ENCODE results near the gene COL4A2.
A peak's percentile ranks its signal among the peaks of the same experiment; 100 is the strongest.

COL4A2 gene

DNA sequence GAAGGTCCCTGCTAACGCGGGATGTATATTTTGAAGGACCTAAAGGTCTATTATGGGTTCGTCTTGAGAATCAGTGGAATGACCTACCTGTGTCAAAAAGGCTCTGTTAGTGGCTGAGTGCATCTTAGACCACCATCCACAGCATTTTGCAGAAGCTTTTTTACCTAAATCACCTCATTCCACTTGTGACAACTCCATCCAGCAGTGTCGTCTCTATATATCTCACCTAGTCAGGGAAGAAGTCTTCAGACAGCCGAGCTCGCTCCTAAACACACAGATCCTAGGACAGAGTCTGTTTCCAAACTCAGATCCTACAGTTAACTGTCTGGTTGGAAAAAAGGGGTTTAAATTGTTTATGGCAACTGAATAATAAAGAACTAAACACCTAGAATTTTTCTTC, 33.8 kb upstream of the COL4A2 start:
- Histone ChIP-seq H3K4me3 (ENCODE audit: low read depth in 1 of 2, low read length in 2 of 2) (no peak overlapping the region), H3K4me1 (ENCODE audit: control insufficient read depth in 1 of 2, insufficient read depth in 2 of 2, low read length in 2 of 2) (peaks cover 5 to 63% of the 10 kb centered on the region in 2 donors), H3K27ac (ENCODE audit: low read length) (no peak overlapping the region), H3K27me3 (ENCODE audit: low read depth, low read length) (no peaks in the 10 kb centered on the region), H3K36me3 (ENCODE audit: control insufficient read depth in 1 of 2, insufficient read depth in 2 of 2, low read length in 2 of 2) (peaks cover 0 to 8% of the 10 kb centered on the region in 2 donors), H3K9me3 (ENCODE audit: control insufficient read depth in 1 of 2, low read length in 2 of 2) (no peaks in the 10 kb centered on the region)

DNA sequence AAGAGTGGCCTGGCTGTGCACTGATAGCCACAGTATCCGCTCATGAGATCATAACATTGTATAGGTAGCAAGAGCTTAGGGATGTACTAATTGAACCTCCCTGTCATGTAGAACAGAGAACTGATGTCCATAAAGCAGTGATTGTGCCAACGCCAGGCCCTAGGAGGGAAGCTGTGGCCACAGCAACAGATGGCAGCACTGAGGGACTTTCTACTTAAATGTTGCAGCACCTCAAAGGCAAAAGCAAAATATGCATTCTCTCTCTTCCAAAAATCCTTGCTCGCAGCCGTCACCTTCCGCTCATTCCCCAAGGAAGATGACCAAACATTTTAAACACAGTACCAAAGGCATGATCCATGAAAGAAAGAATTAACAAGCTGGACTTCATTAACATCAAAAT, 32.4 kb upstream of the COL4A2 start:
- no peaks in the 10 kb centered on the region for H3K9me3 ChIP-seq (ENCODE audit: control insufficient read depth in 1 of 2, low read length in 2 of 2)
- peaks cover 5 to 54% of the 10 kb centered on the region in 2 donors for H3K4me1 ChIP-seq (ENCODE audit: control insufficient read depth in 1 of 2, insufficient read depth in 2 of 2, low read length in 2 of 2)
- H3K4me3 ChIP-seq (ENCODE audit: low read depth in 1 of 2, low read length in 2 of 2): no peak overlapping the region
- H3K27me3 ChIP-seq (ENCODE audit: low read depth, low read length): no peaks in the 10 kb centered on the region
- no peak overlapping the region for H3K27ac ChIP-seq (ENCODE audit: low read length)
- H3K36me3 ChIP-seq (ENCODE audit: control insufficient read depth in 1 of 2, insufficient read depth in 2 of 2, low read length in 2 of 2): peaks cover 0 to 8% of the 10 kb centered on the region in 2 donors

- Histone ChIP-seq H3K27ac (ENCODE audit: low read length) (no peak overlapping the region), H3K4me3 (ENCODE audit: low read depth in 1 of 2, low read length in 2 of 2) (no peak overlapping the region), H3K27me3 (ENCODE audit: low read depth, low read length) (no peaks in the 10 kb centered on the region), H3K9me3 (ENCODE audit: control insufficient read depth in 1 of 2, low read length in 2 of 2) (no peaks in the 10 kb centered on the region), H3K4me1 (ENCODE audit: control insufficient read depth in 1 of 2, insufficient read depth in 2 of 2, low read length in 2 of 2) (peaks cover 5 to 58% of the 10 kb centered on the region in 2 donors), H3K36me3 (ENCODE audit: control insufficient read depth in 1 of 2, insufficient read depth in 2 of 2, low read length in 2 of 2) (peaks cover 0 to 8% of the 10 kb centered on the region in 2 donors)
Observed at GRCh38 chr13:110275931-110276552, 31.0 kb upstream of the COL4A2 start.

GRCh38 chr13:110276553-110276950, 30.5 kb upstream of the COL4A2 start:
- peaks cover 5 to 55% of the 10 kb centered on the region in 2 donors for H3K4me1 ChIP-seq (ENCODE audit: control insufficient read depth in 1 of 2, insufficient read depth in 2 of 2, low read length in 2 of 2)
- H3K36me3 ChIP-seq (ENCODE audit: control insufficient read depth in 1 of 2, insufficient read depth in 2 of 2, low read length in 2 of 2): peaks cover 0 to 8% of the 10 kb centered on the region in 2 donors
- H3K27me3 ChIP-seq (ENCODE audit: low read depth, low read length): no peaks in the 10 kb centered on the region
- H3K9me3 ChIP-seq (ENCODE audit: control insufficient read depth in 1 of 2, low read length in 2 of 2): no peaks in the 10 kb centered on the region
- no peak overlapping the region for H3K4me3 ChIP-seq (ENCODE audit: low read depth in 1 of 2, low read length in 2 of 2)
- H3K27ac ChIP-seq (ENCODE audit: low read length): no peak overlapping the region

DNA sequence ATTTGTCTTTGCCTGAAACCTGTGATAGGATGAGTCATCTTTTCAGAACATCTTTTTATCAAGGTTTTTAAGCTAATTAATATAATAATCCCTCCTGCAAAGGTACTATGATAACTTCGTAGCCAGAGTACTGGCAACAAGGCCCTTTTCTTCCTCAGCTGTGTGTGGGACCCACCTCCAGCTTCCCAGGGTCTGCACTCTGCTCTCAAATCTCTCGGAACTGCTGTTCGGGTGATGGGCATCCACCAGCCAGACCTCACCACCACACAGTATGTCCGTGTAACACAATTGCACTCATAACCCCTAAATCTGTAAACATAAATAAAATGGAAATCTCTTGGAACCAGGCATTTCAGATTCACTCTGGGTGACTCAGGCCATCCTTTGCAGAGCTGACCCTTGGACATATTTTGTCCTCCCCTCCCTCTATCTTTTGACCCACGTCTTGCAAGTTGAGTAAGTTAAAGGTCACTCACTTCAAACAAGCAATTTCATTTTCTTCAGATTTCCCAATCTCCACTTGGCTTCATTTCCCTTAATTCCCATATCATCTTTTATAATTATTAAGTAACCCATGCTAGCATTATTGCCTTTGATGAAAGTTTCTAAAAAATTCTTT, 29.6 kb upstream of the COL4A2 start:
- Histone ChIP-seq H3K4me3 (ENCODE audit: low read depth in 1 of 2, low read length in 2 of 2) (no peak overlapping the region), H3K27me3 (ENCODE audit: low read depth, low read length) (no peaks in the 10 kb centered on the region), H3K36me3 (ENCODE audit: control insufficient read depth in 1 of 2, insufficient read depth in 2 of 2, low read length in 2 of 2) (peaks cover 0 to 8% of the 10 kb centered on the region in 2 donors), H3K27ac (ENCODE audit: low read length) (peak overlapping the region; percentile 27), H3K4me1 (ENCODE audit: control insufficient read depth in 1 of 2, insufficient read depth in 2 of 2, low read length in 2 of 2) (peaks cover 5 to 60% of the 10 kb centered on the region in 2 donors), H3K9me3 (ENCODE audit: control insufficient read depth in 1 of 2, low read length in 2 of 2) (no peaks in the 10 kb centered on the region)

- no peaks in the 10 kb centered on the region for H3K9me3 ChIP-seq (ENCODE audit: control insufficient read depth in 1 of 2, low read length in 2 of 2)
- peaks cover 5 to 64% of the 10 kb centered on the region in 2 donors for H3K4me1 ChIP-seq (ENCODE audit: control insufficient read depth in 1 of 2, insufficient read depth in 2 of 2, low read length in 2 of 2)
- H3K36me3 ChIP-seq (ENCODE audit: control insufficient read depth in 1 of 2, insufficient read depth in 2 of 2, low read length in 2 of 2): no peaks in the 10 kb centered on the region
- H3K27me3 ChIP-seq (ENCODE audit: low read depth, low read length): no peaks in the 10 kb centered on the region
- H3K27ac ChIP-seq (ENCODE audit: low read length): no peak overlapping the region
- H3K4me3 ChIP-seq (ENCODE audit: low read depth in 1 of 2, low read length in 2 of 2): no peak overlapping the region
Observed at GRCh38 chr13:110278859-110279258, 28.2 kb upstream of the COL4A2 start.

DNA sequence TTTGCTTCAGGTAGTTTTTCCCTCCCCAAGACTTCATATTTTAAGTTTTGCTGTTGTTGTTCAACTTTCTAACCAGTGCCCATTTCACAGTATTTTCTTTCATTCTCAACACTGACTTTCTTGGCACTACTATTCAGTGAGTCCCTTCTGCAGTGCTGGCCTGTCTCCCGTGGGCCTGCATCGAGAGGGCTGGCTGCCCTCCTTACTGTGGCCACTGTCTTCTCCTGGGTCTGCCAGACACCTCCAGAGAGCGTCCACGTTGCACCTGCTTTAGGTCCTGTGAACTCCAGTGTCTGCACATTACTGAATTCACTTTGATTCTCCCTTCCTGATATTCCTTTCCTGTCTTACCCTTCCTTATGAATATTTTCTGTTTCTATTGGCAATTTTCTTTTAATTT, 27.4 kb upstream of the COL4A2 start:
- peak overlapping the region; percentile 17 for H3K27ac ChIP-seq (ENCODE audit: low read length)
- peaks cover 5 to 63% of the 10 kb centered on the region in 2 donors for H3K4me1 ChIP-seq (ENCODE audit: control insufficient read depth in 1 of 2, insufficient read depth in 2 of 2, low read length in 2 of 2)
- H3K9me3 ChIP-seq (ENCODE audit: control insufficient read depth in 1 of 2, low read length in 2 of 2): no peaks in the 10 kb centered on the region
- no peaks in the 10 kb centered on the region for H3K36me3 ChIP-seq (ENCODE audit: control insufficient read depth in 1 of 2, insufficient read depth in 2 of 2, low read length in 2 of 2)
- no peak overlapping the region for H3K4me3 ChIP-seq (ENCODE audit: low read depth in 1 of 2, low read length in 2 of 2)
- no peaks in the 10 kb centered on the region for H3K27me3 ChIP-seq (ENCODE audit: low read depth, low read length)

GRCh38 chr13:110280231-110280813, 26.8 kb upstream of the COL4A2 start:
- no peaks in the 10 kb centered on the region for H3K36me3 ChIP-seq (ENCODE audit: control insufficient read depth in 1 of 2, insufficient read depth in 2 of 2, low read length in 2 of 2)
- no peaks in the 10 kb centered on the region for H3K9me3 ChIP-seq (ENCODE audit: control insufficient read depth in 1 of 2, low read length in 2 of 2)
- peak overlapping the region; percentile 17 for H3K27ac ChIP-seq (ENCODE audit: low read length)
- H3K4me3 ChIP-seq (ENCODE audit: low read depth in 1 of 2, low read length in 2 of 2): no peak overlapping the region
- H3K4me1 ChIP-seq (ENCODE audit: control insufficient read depth in 1 of 2, insufficient read depth in 2 of 2, low read length in 2 of 2): peaks cover 5 to 59% of the 10 kb centered on the region in 2 donors
- no peaks in the 10 kb centered on the region for H3K27me3 ChIP-seq (ENCODE audit: low read depth, low read length)

DNA sequence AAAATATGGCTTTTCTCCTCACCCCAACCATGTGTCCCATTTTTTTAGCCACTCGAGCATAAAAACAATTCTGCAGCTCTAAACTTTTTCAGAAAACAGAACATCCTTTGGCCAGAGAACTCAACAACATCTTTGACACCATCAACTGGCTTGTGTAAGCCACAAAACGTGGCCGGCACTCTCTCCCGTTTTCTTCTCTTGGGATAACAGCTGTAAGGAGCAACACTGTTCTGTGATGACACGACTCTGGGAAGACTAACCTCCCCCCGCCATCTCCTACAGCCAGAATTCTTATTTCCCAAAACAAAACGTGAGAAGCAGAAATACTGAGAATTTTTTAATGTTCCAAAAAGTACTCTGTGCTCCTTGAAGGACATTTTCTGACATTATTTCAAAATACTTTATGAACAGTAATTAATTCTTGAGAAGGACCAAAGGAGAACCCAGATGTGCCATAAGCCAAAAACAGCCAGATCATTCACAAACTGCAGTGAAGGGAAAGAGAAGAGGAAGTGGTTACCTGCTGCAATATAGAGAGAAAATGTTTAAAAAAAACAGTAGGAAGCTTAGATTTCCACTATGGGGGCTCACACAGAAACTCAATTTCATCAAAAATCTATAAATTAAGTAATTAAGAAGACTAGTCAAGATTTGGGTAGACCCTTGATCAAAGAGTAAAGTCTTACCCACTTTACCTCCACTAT, 25.9 kb upstream of the COL4A2 start:
- Histone ChIP-seq H3K27ac (ENCODE audit: low read length) (peak overlapping the region; percentile 17), H3K27me3 (ENCODE audit: low read depth, low read length) (no peaks in the 10 kb centered on the region), H3K4me3 (ENCODE audit: low read depth in 1 of 2, low read length in 2 of 2) (no peak overlapping the region), H3K4me1 (ENCODE audit: control insufficient read depth in 1 of 2, insufficient read depth in 2 of 2, low read length in 2 of 2) (peaks cover 5 to 60% of the 10 kb centered on the region in 2 donors), H3K36me3 (ENCODE audit: control insufficient read depth in 1 of 2, insufficient read depth in 2 of 2, low read length in 2 of 2) (no peaks in the 10 kb centered on the region), H3K9me3 (ENCODE audit: control insufficient read depth in 1 of 2, low read length in 2 of 2) (no peaks in the 10 kb centered on the region)

DNA sequence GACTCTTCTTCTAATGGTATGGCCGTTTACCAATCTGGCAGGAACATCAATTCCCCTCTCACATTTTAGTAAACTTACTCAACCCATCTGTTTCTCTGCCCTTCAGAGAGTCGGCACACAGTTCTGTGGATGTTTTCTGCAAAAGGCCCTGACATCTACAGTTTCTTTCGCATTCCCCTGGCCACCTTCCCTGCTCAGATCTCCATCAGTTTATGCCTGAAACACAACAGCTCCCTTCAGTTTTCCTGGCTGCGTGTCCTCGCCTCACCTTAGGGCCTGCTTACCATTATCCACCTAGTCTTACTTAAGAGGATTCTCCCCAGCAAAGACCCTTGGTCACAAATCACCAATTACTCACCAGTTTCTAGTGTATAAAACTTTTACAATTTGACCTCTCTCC, 25.3 kb upstream of the COL4A2 start:
- Histone ChIP-seq H3K27me3 (ENCODE audit: low read depth, low read length) (no peaks in the 10 kb centered on the region), H3K9me3 (ENCODE audit: control insufficient read depth in 1 of 2, low read length in 2 of 2) (no peaks in the 10 kb centered on the region), H3K27ac (ENCODE audit: low read length) (peak overlapping the region; percentile 9), H3K4me3 (ENCODE audit: low read depth in 1 of 2, low read length in 2 of 2) (no peak overlapping the region), H3K4me1 (ENCODE audit: control insufficient read depth in 1 of 2, insufficient read depth in 2 of 2, low read length in 2 of 2) (peaks cover 8 to 60% of the 10 kb centered on the region in 2 donors), H3K36me3 (ENCODE audit: control insufficient read depth in 1 of 2, insufficient read depth in 2 of 2, low read length in 2 of 2) (no peaks in the 10 kb centered on the region)

DNA sequence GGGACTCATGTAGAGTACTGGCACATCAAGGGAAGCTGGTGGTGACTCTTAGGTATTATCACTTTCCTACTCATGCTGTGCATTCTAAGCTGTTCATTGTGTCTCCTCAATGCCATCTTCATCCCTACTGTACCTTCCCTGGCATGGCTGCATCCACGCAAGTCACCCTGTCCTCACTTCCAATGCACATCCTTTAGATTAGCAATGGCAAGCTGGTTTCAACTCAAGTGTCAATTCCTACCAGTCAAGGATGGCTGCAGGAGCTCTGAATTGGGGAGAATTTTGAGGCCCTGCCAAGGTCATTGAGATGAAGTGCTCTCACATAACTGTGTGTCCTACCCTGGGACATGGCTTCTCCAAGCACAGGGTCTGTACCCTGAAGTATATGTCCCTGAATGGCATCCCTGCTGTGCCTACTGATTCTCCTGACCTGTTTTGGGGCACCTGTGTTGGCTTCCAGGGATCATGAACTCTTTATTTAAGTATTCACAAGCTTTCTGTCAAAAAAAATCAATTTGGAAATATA, 24.7 kb upstream of the COL4A2 start:
- Histone ChIP-seq H3K36me3 (ENCODE audit: control insufficient read depth in 1 of 2, insufficient read depth in 2 of 2, low read length in 2 of 2) (no peaks in the 10 kb centered on the region), H3K27ac (ENCODE audit: low read length) (no peak overlapping the region), H3K4me3 (ENCODE audit: low read depth in 1 of 2, low read length in 2 of 2) (no peak overlapping the region), H3K9me3 (ENCODE audit: control insufficient read depth in 1 of 2, low read length in 2 of 2) (no peaks in the 10 kb centered on the region), H3K4me1 (ENCODE audit: control insufficient read depth in 1 of 2, insufficient read depth in 2 of 2, low read length in 2 of 2) (peaks cover 8 to 66% of the 10 kb centered on the region in 2 donors), H3K27me3 (ENCODE audit: low read depth, low read length) (no peaks in the 10 kb centered on the region)
